CD8-positive, alpha-beta memory T cell (primary cell): Measurements from ENCODE around the gene RNF123. TPM values are rescaled to one million over a fixed set of nuclear protein-coding genes. Genes with fewer than 3 reads are reported as not detected.

Experiments used
- CTCF ChIA-PET: fragments of 350-600 bp; sonication (Branson Sonifier 250); formaldehyde crosslinking; loops from one replicate; lab custom pipeline; 2021; ENCODE audit warnings: antibody characterized with exemption; lab: Charles Lee
- POLR2A ChIA-PET: fragments of 350-600 bp; sonication (Branson Sonifier 250); formaldehyde crosslinking; loops from one replicate; lab custom pipeline; 2021; ENCODE audit warnings: antibody characterized with exemption; lab: Charles Lee
- DNase-seq, 5 donors: peaks; one replicate each; pipeline versions ENCODE4 v3.0.0 to v3.0.0-alpha.2; 2020 to 2022; ENCODE audit warnings: mixed read lengths in 1 of 5
- H3K27ac ChIP-seq: one replicate; pipeline ENCODE4 v1.7.0; 2013; ENCODE audit warnings: low read depth, mild to moderate bottlenecking, low read length, moderate library complexity
- H3K27me3 ChIP-seq: 2 replicates; pipeline ENCODE4 v1.7.0; 2013; ENCODE audit warnings: low read length, mild to moderate bottlenecking; ENCODE audit not compliant: insufficient read depth, poor library complexity, severe bottlenecking
- H3K36me3 ChIP-seq: 2 replicates; pipeline ENCODE4 v1.7.0; 2013; ENCODE audit warnings: mild to moderate bottlenecking, low read length, moderate library complexity; ENCODE audit not compliant: insufficient read depth
- H3K4me1 ChIP-seq: 2 replicates; pipeline ENCODE4 v1.7.0; 2013; ENCODE audit warnings: mild to moderate bottlenecking, low read length, moderate library complexity; ENCODE audit not compliant: insufficient read depth
- H3K4me3 ChIP-seq: 2 replicates; pipeline ENCODE4 v1.7.0; 2013; ENCODE audit warnings: mild to moderate bottlenecking, low read length
- H3K9me3 ChIP-seq: 2 replicates; pipeline ENCODE4 v1.7.0; 2013; ENCODE audit warnings: mild to moderate bottlenecking, low read length
- H3K27ac Mint-ChIP-seq, 8 donors: one replicate each; pipeline ENCODE4 v1.8.0; 2020 to 2021; ENCODE audit warnings: mixed read lengths in 8 of 8, mild to moderate bottlenecking in 6 of 8, inconsistent platforms in 3 of 8, moderate library complexity in 3 of 8
- H3K27me3 Mint-ChIP-seq, 2 donors: one replicate each; pipeline ENCODE4 v1.8.0; 2020 to 2021; ENCODE audit warnings: mixed read lengths in 2 of 2, mild to moderate bottlenecking in 1 of 2, moderate library complexity in 1 of 2
- H3K36me3 Mint-ChIP-seq, 3 donors: one replicate each; pipeline ENCODE4 v1.8.0; 2020 to 2021; ENCODE audit warnings: mixed read lengths in 3 of 3, inconsistent platforms in 1 of 3, mild to moderate bottlenecking in 1 of 3
- H3K4me1 Mint-ChIP-seq, 3 donors: one replicate each; pipeline ENCODE4 v1.8.0; 2020 to 2021; ENCODE audit warnings: mixed read lengths in 3 of 3, inconsistent platforms in 1 of 3, mild to moderate bottlenecking in 1 of 3
- H3K4me3 Mint-ChIP-seq, 7 donors: one replicate each; pipeline ENCODE4 v1.8.0; 2020 to 2021; ENCODE audit warnings: mixed read lengths in 7 of 7, mild to moderate bottlenecking in 6 of 7, moderate library complexity in 4 of 7, inconsistent platforms in 2 of 7
- H3K9me3 Mint-ChIP-seq, 5 donors: one replicate each; pipeline ENCODE4 v1.8.0; 2020 to 2022; ENCODE audit warnings: mixed read lengths in 5 of 5, mild to moderate bottlenecking in 3 of 5, moderate library complexity in 2 of 5, inconsistent platforms in 1 of 5
- polyA plus RNA-seq: library from polyadenylated mRNA; unstranded; fragments of 300-500 nt; fragmentation: Illumina TruSeq; gene quantifications from one replicate; pipeline ENCODE4 v1.2.3, GENCODE V29; 2021
- total RNA-seq, 2 experiments: library from RNA; stranded (reverse); gene quantifications; one replicate each; pipeline ENCODE4 v1.2.3, GENCODE V29; 2021

RNF123 gene
- total and polyA plus RNA-seq, 3 experiments from 2014 or later, result 20.7 to 43.7 (median 38.8) TPM

GRCh38 chr3:49756036-49756435, 66.7 kb downstream of the RNF123 start:
- H3K9me3 Mint-ChIP-seq, result no peaks in the 10 kb centered on the region

DNA sequence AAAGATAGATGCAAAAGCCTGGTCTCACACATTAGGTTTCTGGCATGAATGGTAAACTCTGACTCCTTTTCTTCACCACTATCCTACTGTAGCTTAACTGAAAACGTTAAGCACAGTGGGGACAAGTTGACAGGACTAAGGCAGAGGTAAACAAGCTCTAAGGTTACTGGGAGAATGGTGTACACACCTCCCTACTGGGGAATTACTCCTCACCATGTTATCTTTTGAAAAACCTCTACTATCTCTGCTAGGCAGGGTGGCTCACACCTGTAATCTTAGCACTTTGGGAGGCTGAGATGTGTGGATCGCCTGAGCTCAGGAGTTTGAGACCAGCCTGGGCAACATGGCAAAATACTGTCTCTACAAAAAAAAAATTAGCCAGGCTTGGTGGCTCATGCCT, 67.8 kb downstream of the RNF123 start:
- CTCF ChIA-PET, result no interaction called here
- no peak overlapping the region for H3K27ac ChIP-seq
- DNase-seq, result no peak
- Mint-ChIP-seq H3K36me3 (peaks cover 0 to 29% (median 2%) of the 10 kb centered on the region in 3 donors), H3K4me3 (no peak overlapping the region), H3K27me3 (no peaks in the 10 kb centered on the region), H3K9me3 (no peaks in the 10 kb centered on the region), H3K4me1 (peaks cover 34 to 69% (median 52%) of the 10 kb centered on the region in 3 donors), H3K27ac (no peak overlapping the region)
- no peaks in the 10 kb centered on the region for H3K27me3 ChIP-seq
- no peaks in the 10 kb centered on the region for H3K9me3 ChIP-seq
- no peaks in the 10 kb centered on the region for H3K36me3 ChIP-seq
- POLR2A ChIA-PET, result interaction anchor here (0.7 kb wide), 1 partner anchor 50 kb away, joined by 7 read pairs; no protein-coding TSS in a partner anchor
- no peaks in the 10 kb centered on the region for H3K4me1 ChIP-seq
- no peak overlapping the region for H3K4me3 ChIP-seq

More at GRCh38 chr3:49756036-49756435, 66.7 kb downstream of the RNF123 start:
- H3K9me3 ChIP-seq, result no peaks in the 10 kb centered on the region
- ChIA-PET CTCF (interaction anchor here (1.4 kb wide), 1 partner anchor 83 kb away, joined by 5 read pairs; no protein-coding TSS in a partner anchor), POLR2A (no interaction called here)
- no peak overlapping the region for H3K4me3 ChIP-seq
- no peak overlapping the region for H3K27ac ChIP-seq
- H3K36me3 Mint-ChIP-seq, result peaks cover 0 to 31% (median 2%) of the 10 kb centered on the region in 3 donors
- H3K4me1 Mint-ChIP-seq, result peaks cover 34 to 67% (median 52%) of the 10 kb centered on the region in 3 donors
- H3K4me1 ChIP-seq, result no peaks in the 10 kb centered on the region
- H3K36me3 ChIP-seq, result no peaks in the 10 kb centered on the region
- H3K27me3 Mint-ChIP-seq, result no peaks in the 10 kb centered on the region
- H3K4me3 Mint-ChIP-seq, result no peak overlapping the region
- H3K27ac Mint-ChIP-seq, result peak overlapping the region in 1 of 8 donors; percentile 52
- no peak for DNase-seq
- no peaks in the 10 kb centered on the region for H3K27me3 ChIP-seq

- H3K27me3 Mint-ChIP-seq, result no peaks in the 10 kb centered on the region
- H3K9me3 Mint-ChIP-seq, result no peaks in the 10 kb centered on the region
- CTCF ChIA-PET, result interaction anchor here (1.8 kb wide), 1 partner anchor 219 kb away, joined by 3 read pairs; no protein-coding TSS in a partner anchor
Observed at GRCh38 chr3:49759226-49759625, 69.9 kb downstream of the RNF123 start.

GRCh38 chr3:49761661-49762060, 72.3 kb downstream of the RNF123 start:
- Histone ChIP-seq H3K9me3 (no peaks in the 10 kb centered on the region), H3K27me3 (no peaks in the 10 kb centered on the region), H3K36me3 (no peaks in the 10 kb centered on the region), H3K4me3 (no peak overlapping the region), H3K4me1 (no peaks in the 10 kb centered on the region), H3K27ac (no peak overlapping the region)
- ChIA-PET CTCF (no interaction called here), POLR2A (no interaction called here)
- no peak overlapping the region for H3K4me3 Mint-ChIP-seq
- H3K27me3 Mint-ChIP-seq, result no peaks in the 10 kb centered on the region
- peaks cover 0 to 37% (median 0%) of the 10 kb centered on the region in 3 donors for H3K36me3 Mint-ChIP-seq
- no peak overlapping the region for H3K27ac Mint-ChIP-seq
- no peaks in the 10 kb centered on the region for H3K9me3 Mint-ChIP-seq
- DNase-seq, result no peak
- H3K4me1 Mint-ChIP-seq, result peaks cover 19 to 53% (median 27%) of the 10 kb centered on the region in 3 donors

More at GRCh38 chr3:49759226-49759625, 69.9 kb downstream of the RNF123 start:
- Mint-ChIP-seq H3K4me1 (peaks cover 27 to 57% (median 37%) of the 10 kb centered on the region in 3 donors), H3K4me3 (no peak overlapping the region), H3K27ac (peak overlapping the region in 1 of 8 donors; percentile 51), H3K36me3 (peaks cover 0 to 30% (median 2%) of the 10 kb centered on the region in 3 donors)
- Histone ChIP-seq H3K27ac (no peak overlapping the region), H3K4me3 (no peak overlapping the region), H3K36me3 (no peaks in the 10 kb centered on the region), H3K4me1 (no peaks in the 10 kb centered on the region), H3K9me3 (no peaks in the 10 kb centered on the region), H3K27me3 (no peaks in the 10 kb centered on the region)
- POLR2A ChIA-PET, result no interaction called here
- DNase-seq, result no peak

- H3K4me1 Mint-ChIP-seq, result peaks cover 19 to 40% (median 26%) of the 10 kb centered on the region in 3 donors
Observed at GRCh38 chr3:49763981-49764380, 74.6 kb downstream of the RNF123 start.

GRCh38 chr3:49769286-49769915, 80.0 kb downstream of the RNF123 start:
- peaks cover 0 to 33% (median 0%) of the 10 kb centered on the region in 3 donors for H3K36me3 Mint-ChIP-seq
- no peaks in the 10 kb centered on the region for H3K9me3 Mint-ChIP-seq
- Histone ChIP-seq H3K4me1 (no peaks in the 10 kb centered on the region), H3K9me3 (no peaks in the 10 kb centered on the region), H3K27ac (no peak overlapping the region), H3K4me3 (no peak overlapping the region), H3K36me3 (peaks cover 6% of the 10 kb centered on the region), H3K27me3 (no peaks in the 10 kb centered on the region)
- H3K4me1 Mint-ChIP-seq, result peaks cover 32 to 56% (median 46%) of the 10 kb centered on the region in 3 donors
- H3K27ac Mint-ChIP-seq, result peak overlapping the region in 4 of 8 donors; percentile 7 to 42 (median 17)
- H3K27me3 Mint-ChIP-seq, result no peaks in the 10 kb centered on the region
- POLR2A ChIA-PET, result interaction anchor here (0.6 kb wide), 1 partner anchor 45 kb away, joined by 3 read pairs; no protein-coding TSS in a partner anchor
- DNase-seq, result no peak
- CTCF ChIA-PET, result interaction anchor here (1.1 kb wide), 1 partner anchor 13 kb away, joined by 3 read pairs; no protein-coding TSS in a partner anchor
- no peak overlapping the region for H3K4me3 Mint-ChIP-seq

More at GRCh38 chr3:49763981-49764380, 74.6 kb downstream of the RNF123 start:
- H3K27me3 Mint-ChIP-seq, result no peaks in the 10 kb centered on the region
- Histone ChIP-seq H3K4me1 (no peaks in the 10 kb centered on the region), H3K4me3 (no peak overlapping the region), H3K36me3 (no peaks in the 10 kb centered on the region), H3K27me3 (no peaks in the 10 kb centered on the region), H3K27ac (no peak overlapping the region), H3K9me3 (no peaks in the 10 kb centered on the region)
- no peak overlapping the region for H3K27ac Mint-ChIP-seq
- H3K36me3 Mint-ChIP-seq, result peaks cover 0 to 37% (median 0%) of the 10 kb centered on the region in 3 donors
- H3K9me3 Mint-ChIP-seq, result no peaks in the 10 kb centered on the region
- POLR2A ChIA-PET, result no interaction called here
- no peak for DNase-seq
- CTCF ChIA-PET, result no interaction called here
- H3K4me3 Mint-ChIP-seq, result no peak overlapping the region

GRCh38 chr3:49769926-49770325, 80.6 kb downstream of the RNF123 start:
- no peak for DNase-seq
- ChIA-PET POLR2A (no interaction called here), CTCF (interaction anchor here (1.1 kb wide), 1 partner anchor 12 kb away, joined by 3 read pairs; no protein-coding TSS in a partner anchor)
- no peak overlapping the region for H3K4me3 Mint-ChIP-seq
- H3K4me1 ChIP-seq, result no peaks in the 10 kb centered on the region
- H3K9me3 Mint-ChIP-seq, result no peaks in the 10 kb centered on the region
- no peak overlapping the region for H3K27ac ChIP-seq
- no peak overlapping the region for H3K4me3 ChIP-seq
- H3K27me3 ChIP-seq, result no peaks in the 10 kb centered on the region
- H3K9me3 ChIP-seq, result no peaks in the 10 kb centered on the region
- peaks cover 33 to 56% (median 46%) of the 10 kb centered on the region in 3 donors for H3K4me1 Mint-ChIP-seq
- H3K36me3 ChIP-seq, result peaks cover 6% of the 10 kb centered on the region
- H3K27me3 Mint-ChIP-seq, result no peaks in the 10 kb centered on the region
- peaks cover 0 to 30% (median 3%) of the 10 kb centered on the region in 3 donors for H3K36me3 Mint-ChIP-seq
- peak overlapping the region in 2 of 8 donors; percentile 9 to 42 for H3K27ac Mint-ChIP-seq
